GM21381 (cell line): ENCODE data around the gene IRS2.
"Not testable (repeated sequence)": the region's sequence is repeated elsewhere in the genome, so short reads cannot be mapped to it uniquely, and the experiment has no call there.

ENCODE experiments used
- ATAC-seq: cut with Tn5 transposase; IDR thresholded peaks from one replicate; pipeline ENCODE4 v1.9.1; 2021; ENCODE audit warnings: mild to moderate bottlenecking, moderate library complexity; ENCODE audit not compliant: unreplicated experiment

Gene IRS2, protein sequence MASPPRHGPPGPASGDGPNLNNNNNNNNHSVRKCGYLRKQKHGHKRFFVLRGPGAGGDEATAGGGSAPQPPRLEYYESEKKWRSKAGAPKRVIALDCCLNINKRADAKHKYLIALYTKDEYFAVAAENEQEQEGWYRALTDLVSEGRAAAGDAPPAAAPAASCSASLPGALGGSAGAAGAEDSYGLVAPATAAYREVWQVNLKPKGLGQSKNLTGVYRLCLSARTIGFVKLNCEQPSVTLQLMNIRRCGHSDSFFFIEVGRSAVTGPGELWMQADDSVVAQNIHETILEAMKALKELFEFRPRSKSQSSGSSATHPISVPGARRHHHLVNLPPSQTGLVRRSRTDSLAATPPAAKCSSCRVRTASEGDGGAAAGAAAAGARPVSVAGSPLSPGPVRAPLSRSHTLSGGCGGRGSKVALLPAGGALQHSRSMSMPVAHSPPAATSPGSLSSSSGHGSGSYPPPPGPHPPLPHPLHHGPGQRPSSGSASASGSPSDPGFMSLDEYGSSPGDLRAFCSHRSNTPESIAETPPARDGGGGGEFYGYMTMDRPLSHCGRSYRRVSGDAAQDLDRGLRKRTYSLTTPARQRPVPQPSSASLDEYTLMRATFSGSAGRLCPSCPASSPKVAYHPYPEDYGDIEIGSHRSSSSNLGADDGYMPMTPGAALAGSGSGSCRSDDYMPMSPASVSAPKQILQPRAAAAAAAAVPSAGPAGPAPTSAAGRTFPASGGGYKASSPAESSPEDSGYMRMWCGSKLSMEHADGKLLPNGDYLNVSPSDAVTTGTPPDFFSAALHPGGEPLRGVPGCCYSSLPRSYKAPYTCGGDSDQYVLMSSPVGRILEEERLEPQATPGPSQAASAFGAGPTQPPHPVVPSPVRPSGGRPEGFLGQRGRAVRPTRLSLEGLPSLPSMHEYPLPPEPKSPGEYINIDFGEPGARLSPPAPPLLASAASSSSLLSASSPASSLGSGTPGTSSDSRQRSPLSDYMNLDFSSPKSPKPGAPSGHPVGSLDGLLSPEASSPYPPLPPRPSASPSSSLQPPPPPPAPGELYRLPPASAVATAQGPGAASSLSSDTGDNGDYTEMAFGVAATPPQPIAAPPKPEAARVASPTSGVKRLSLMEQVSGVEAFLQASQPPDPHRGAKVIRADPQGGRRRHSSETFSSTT (N-terminal part only)

DNA sequence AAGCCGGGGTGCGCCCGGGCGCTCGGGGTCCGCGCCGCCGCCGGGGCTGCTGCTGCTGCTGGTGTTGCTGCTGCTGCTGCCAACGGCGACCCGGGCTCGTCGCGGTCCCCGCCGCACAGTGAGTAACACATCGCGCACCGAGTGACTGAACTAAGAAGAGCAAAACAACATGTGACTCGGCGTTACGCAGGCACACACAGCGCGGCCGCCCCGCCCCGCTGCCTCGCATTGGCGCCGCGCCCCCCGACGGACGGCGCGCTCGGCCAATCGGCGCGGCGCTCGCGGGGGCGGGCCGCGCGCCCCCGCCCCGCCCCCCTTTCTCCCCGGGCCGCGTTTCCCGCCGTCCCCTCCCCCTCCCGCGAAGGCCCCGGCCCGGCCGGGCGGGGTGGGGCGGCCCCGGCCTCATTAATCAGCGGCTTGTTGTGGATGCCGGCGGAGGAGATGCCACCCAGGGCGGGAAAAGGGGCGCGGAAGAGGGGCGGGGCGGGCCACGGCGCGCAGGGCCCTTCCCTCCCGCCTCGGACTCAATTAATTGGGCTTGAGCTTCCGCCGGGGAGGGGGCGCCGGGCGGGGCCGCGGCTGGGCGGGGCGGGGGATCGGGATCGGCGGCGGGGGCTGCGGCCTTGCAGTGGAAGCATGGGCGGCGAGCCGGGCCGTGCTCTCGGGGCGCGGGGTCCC lies at the start of gene IRS2:
TSS of gene IRS2 (minus strand) at position 127 of the 678 bp plus-strand sequence. CDS start 530 bp downstream, outside the sequence.
- ATAC-seq: peak; percentile 92

DNA sequence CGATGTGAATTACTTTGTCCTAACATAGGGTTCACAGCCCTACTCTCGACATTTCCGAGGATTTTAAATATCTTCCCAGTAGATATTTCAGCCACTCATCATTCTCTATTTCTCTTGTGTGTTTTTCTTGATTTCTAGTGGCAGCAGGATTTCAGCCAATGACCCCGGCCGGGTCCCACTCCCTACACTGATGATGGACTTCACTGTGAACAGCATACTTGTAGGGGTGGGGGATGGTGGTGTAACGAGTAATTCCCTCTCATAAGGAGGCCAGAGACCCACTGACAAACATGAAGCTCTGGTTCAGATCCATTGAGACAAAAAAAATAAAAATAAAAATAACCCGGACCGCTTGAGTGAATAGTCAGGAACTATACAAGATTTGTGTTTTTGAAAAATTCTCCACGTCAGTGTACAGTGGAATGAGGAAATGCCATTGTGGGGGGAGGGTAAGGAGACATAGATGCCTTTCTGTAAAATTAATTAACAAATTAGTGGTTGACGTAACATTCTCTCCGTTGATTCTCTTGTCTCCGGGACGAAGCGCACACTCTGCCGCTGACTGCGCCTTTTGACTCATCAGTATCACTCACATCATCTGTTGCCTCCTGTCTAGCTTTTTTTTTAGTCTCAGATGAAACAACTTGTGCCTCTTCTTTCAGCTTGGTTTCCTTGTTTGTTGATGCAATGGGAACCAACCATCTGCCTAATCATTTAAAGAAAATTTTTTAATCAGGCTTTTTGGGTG lies 48.8 kb upstream of the IRS2 start:
- ATAC-seq: no peak

DNA sequence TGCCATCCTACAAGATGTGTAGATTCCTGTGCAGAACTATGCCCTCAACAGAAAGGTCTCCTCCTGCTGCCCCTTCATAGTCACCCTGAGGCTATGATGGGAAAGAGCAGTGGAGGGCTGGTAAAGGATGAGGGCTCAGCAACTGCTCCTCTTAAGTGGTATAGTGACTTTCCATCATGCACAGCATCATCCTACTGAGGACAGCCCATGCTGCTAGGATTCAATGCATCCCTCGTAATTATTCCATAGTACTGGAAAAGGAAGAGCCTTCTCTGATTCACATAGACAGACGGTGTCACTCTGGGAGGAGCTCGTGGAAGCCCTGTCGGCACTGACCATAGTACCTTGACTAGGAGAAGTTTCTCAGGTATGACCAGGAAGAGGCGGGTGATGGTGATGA lies 47.6 kb upstream of the IRS2 start:
- no peak for ATAC-seq

DNA sequence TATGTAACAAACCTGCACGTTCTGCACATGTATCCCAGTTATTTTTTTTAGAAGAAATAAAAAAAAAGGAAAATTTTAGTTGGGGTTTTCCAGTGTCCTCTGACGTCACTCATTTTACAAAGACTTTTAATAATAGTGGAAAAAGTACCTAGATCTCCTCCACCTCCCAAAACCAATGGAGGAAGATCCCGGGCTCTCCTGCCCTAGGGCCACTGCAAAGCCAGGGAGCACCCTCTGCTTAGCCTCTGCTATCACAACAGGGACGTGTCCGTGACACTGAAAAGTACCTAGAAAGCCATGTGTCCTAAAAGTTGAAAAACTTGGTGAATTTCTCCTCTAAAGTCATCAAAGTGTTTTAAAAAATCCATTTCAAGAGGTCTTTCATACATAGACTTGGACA lies 46.7 kb upstream of the IRS2 start:
- ATAC-seq: no peak

GRCh38 chr13:109828591-109829316 lies 42.4 kb upstream of the IRS2 start:
- ATAC-seq: not testable (repeated sequence)

DNA sequence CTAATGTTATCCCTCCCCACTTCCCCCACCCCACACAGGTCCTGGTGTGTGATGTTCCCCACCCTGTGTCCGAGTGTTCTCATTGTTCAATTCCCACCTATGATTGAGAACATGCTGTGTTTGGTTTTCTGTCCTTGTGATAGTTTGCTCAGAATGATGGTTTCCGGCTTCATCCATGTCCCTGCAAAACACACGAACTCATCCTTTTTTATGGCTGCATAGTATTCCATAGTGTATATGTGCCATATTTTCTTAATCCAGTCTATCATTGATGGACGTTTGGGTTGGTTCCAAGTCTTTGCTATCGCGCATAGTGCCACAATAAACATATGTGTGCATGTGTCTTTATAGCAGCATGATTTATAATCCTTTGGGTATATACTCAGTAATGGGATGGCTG lies 36.8 kb upstream of the IRS2 start:
- not testable (repeated sequence) for ATAC-seq

DNA sequence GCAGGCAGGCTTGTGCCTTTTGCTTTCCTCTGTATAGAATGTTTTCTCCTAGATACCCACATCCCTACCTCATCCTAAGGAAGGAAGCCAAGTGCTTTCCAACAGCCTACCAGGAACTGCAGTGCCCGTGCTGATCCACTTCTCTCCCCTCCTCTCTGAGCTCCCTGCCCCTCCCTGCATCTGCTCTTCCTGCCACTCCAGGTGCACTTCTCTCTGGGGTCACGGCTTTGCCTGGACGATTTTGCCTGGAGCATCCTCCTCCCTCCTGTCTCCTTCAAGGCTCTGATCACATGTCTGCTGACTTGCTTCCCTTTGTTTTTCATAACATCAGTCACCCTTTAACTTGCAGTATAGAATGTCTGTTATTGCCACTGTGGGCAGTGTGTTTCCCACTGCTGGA lies 34.7 kb upstream of the IRS2 start:
- ATAC-seq: no peak

DNA sequence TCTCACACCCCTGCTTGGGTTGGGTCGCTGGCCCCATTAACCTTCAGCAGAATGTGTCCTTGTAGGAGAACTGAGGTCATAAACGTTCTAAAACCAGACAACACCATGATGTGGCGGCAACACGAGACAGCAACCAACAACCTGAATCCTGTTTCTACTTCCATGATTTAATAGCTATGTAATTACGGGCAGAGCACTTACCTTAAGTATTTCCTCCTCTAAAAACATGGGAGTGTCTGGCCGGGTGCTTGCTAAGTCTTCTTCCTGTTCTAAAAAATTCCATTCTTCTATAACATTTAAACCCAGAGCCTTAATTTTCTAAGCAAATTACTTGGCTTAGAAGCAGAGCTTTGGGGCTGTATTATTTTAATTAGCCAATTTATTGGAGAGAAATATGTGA lies 33.5 kb upstream of the IRS2 start:
- ATAC-seq: no peak

GRCh38 chr13:109818886-109819285 lies 32.5 kb upstream of the IRS2 start:
- no peak for ATAC-seq

- ATAC-seq: no peak
Observed at GRCh38 chr13:109817591-109818535, 31.5 kb upstream of the IRS2 start.

DNA sequence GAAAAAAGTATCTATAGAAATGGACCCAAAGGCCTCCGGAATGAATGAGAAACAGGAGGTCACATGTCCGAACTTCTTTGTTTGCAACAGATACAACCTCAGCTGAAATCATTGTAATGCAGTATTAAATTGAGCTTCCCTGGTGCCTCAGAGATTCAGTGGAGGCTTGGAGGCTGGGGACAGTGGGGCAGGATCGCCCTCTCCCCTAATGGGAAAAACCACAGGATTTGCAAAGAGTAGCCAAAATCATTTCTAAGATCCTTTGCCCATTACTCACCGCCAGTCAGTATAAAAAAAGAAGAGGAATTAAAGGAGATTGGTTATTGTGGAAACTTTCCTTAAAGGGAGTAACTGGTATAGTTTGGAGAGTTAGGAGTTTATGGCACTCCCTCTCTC lies 30.4 kb upstream of the IRS2 start:
- ATAC-seq: no peak

DNA sequence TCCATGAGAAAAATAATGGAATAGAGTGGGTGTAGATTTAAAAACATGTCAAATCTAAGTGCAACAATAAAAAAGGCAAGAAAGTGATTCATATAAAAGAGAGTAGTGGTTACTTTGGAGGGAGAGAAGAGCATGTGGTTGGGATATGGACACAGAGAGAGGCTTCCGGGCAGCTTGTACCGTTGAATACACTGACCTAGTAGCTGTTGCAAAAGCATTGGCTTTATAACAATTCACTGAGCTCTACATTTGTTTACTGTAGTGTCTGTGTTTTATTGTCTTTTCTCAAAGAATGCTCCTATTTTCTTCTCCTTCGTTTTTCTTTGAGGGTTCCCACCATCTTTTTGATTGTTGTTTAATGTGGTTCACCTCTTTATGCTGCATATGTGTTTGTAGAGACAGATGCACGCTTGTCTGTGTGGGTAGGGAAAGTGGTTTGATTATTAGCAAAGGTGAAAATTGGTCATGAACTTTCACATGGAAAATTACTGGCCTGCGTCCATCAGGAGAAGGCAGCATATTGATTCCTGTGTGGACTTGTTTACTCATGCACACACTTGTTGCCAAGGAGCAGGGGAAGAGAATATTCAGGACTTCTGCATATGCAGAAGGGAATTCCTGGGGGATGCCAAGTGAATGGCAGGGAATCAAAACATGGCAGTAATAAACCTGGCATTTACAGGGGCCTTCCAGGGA lies 29.9 kb upstream of the IRS2 start:
- ATAC-seq: no peak

DNA sequence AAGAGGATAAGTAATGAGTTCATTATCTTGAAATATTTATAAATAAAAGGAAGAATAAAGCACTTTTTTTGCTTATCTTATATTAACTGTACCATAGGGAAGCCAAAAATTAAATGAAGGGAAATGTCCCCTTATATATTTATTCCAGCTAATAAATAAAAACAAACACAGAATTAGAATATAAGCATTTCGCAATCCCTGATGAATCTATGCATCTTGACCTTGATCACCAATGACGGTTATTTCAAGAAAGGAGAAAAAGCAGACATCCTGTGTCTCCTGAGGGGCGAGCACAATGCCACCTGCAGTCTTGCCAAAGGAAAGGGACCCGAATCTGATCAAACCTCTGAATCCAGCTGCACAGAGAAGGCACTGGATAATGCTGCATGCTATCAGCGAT lies 29.3 kb upstream of the IRS2 start:
- ATAC-seq: no peak

DNA sequence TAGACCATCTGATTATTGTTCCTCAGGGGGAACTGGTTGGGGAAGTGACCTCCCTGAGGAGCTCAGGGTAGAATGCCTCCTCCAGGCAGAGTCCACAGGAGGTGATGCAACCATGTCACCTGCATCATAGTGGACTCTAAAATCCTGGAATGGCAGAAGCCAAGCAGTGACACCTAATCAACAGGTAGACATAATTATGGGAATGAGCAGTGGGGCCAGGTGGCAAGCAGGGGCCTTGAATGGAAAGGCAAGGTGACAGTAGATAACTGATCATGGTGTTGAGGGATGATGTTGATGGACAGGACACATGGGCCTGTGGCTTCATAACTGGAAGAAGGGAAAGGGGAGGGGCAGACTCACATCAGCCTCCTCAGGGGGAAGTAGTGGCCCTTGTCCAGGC lies 27.3 kb upstream of the IRS2 start:
- no peak for ATAC-seq

DNA sequence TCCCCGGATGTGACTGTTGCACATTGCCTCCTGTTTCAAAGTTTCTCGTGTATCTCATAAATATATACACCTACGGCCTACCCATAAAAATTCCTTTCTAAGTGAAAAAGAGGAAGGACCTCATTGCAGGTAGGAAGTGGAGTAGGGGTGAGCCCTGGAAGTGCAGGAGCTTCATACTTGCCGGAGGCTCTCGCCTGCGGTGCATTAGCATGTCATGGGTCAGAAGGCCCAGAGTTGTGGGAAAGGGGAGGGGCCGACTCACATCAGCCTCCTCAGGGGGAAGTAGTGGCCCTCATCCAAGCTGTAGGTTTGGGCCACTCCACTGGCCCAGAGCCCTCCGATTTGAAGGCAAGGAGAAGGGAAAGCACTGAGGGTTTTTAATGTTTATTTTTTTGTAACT lies 26.0 kb upstream of the IRS2 start:
- no peak for ATAC-seq

GRCh38 chr13:109810761-109811510 lies 24.6 kb upstream of the IRS2 start:
- ATAC-seq: no peak
